ENCODE data around the gene CCDC142. TPM values are rescaled to one million over a fixed set of nuclear protein-coding genes. Genes with fewer than 3 reads are reported as not detected.

CCDC142 gene
- total RNA-seq, 1 donor from 2014 or later, result 9.5 TPM

GRCh38 chr2:74528600-74529356, 46.0 kb upstream of the CCDC142 start:
- H3K36me3 ChIP-seq (ENCODE audit: control insufficient read depth, insufficient read depth, low read length), result peaks cover 4% of the 10 kb centered on the region
- H3K4me3 ChIP-seq (ENCODE audit: low read depth, low read length), result peak overlapping the region; percentile 62
- TF ChIP-seq CTCF (IDR thresholded peaks at IDR 0.05; ENCODE audit: insufficient read depth, low read length, poor library complexity, severe bottlenecking), result peak; percentile 3
- DNase-seq (ENCODE audit: low read depth), result no peak
- no peaks in the 10 kb centered on the region for H3K27me3 ChIP-seq (ENCODE audit: control insufficient read depth, insufficient read depth, low read length)

- DNase-seq (ENCODE audit: low read depth), result no peak
- Histone ChIP-seq H3K4me3 (ENCODE audit: low read depth, low read length) (no peak overlapping the region), H3K27me3 (ENCODE audit: control insufficient read depth, insufficient read depth, low read length) (no peaks in the 10 kb centered on the region), H3K36me3 (ENCODE audit: control insufficient read depth, insufficient read depth, low read length) (peaks cover 4% of the 10 kb centered on the region)
- no peak for TF ChIP-seq CTCF (IDR thresholded peaks at IDR 0.05; ENCODE audit: insufficient read depth, low read length, poor library complexity, severe bottlenecking)
Observed at GRCh38 chr2:74527741-74528140, 44.9 kb upstream of the CCDC142 start.

GRCh38 chr2:74526649-74527230, 43.9 kb upstream of the CCDC142 start:
- no peaks in the 10 kb centered on the region for H3K27me3 ChIP-seq (ENCODE audit: control insufficient read depth, insufficient read depth, low read length)
- DNase-seq (ENCODE audit: low read depth), result no peak
- no peak overlapping the region for H3K4me3 ChIP-seq (ENCODE audit: low read depth, low read length)
- H3K36me3 ChIP-seq (ENCODE audit: control insufficient read depth, insufficient read depth, low read length), result peaks cover 4% of the 10 kb centered on the region
- TF ChIP-seq CTCF (IDR thresholded peaks at IDR 0.05; ENCODE audit: insufficient read depth, low read length, poor library complexity, severe bottlenecking), result no peak

- Histone ChIP-seq H3K4me3 (ENCODE audit: low read depth, low read length) (no peak within 1 kb of the TSS), H3K36me3 (ENCODE audit: control insufficient read depth, insufficient read depth, low read length) (peaks cover 4% of the 10 kb centered on the region), H3K27me3 (ENCODE audit: control insufficient read depth, insufficient read depth, low read length) (no peaks in the 10 kb centered on the region)
- no peak for DNase-seq (ENCODE audit: low read depth)
- TF ChIP-seq CTCF (IDR thresholded peaks at IDR 0.05; ENCODE audit: insufficient read depth, low read length, poor library complexity, severe bottlenecking), result no peak
Observed at GRCh38 chr2:74525717-74526648, 43.2 kb upstream of the CCDC142 start, which contains the start of gene DQX1. Gene DQX1 (minus strand): TSS chr2:74526231. CDS start chr2:74525729, 502 bp downstream.

GRCh38 chr2:74524955-74525716, 42.3 kb upstream of the CCDC142 start:
- no peak for TF ChIP-seq CTCF (IDR thresholded peaks at IDR 0.05; ENCODE audit: insufficient read depth, low read length, poor library complexity, severe bottlenecking)
- no peak for DNase-seq (ENCODE audit: low read depth)
- no peaks in the 10 kb centered on the region for H3K27me3 ChIP-seq (ENCODE audit: control insufficient read depth, insufficient read depth, low read length)
- peaks cover 4% of the 10 kb centered on the region for H3K36me3 ChIP-seq (ENCODE audit: control insufficient read depth, insufficient read depth, low read length)
- H3K4me3 ChIP-seq (ENCODE audit: low read depth, low read length), result no peak overlapping the region

Measured in kidney epithelial cell (primary cell).